Muscle of leg (tissue), 11 donors: Measurements from ENCODE around the gene PICALM. TPM values are rescaled to one million over a fixed set of nuclear protein-coding genes. Genes with fewer than 3 reads are reported as not detected.

Experiments used
- DNase-seq: peaks from one replicate; pipeline ENCODE4 v3.0.0; 2013
- H3K27ac ChIP-seq: one replicate; pipeline ENCODE4 v1.5.1; 2013; ENCODE audit warnings: mild to moderate bottlenecking, low read length, control low read depth
- H3K27me3 ChIP-seq: one replicate; pipeline ENCODE4 v1.6.1; 2013; ENCODE audit warnings: low read length; ENCODE audit not compliant: control insufficient read depth, insufficient read depth
- H3K36me3 ChIP-seq: one replicate; pipeline ENCODE4 v1.6.1; 2013; ENCODE audit warnings: low read length; ENCODE audit not compliant: control insufficient read depth, insufficient read depth
- H3K4me1 ChIP-seq: one replicate; pipeline ENCODE4 v1.6.1; 2013; ENCODE audit warnings: low read length; ENCODE audit not compliant: control insufficient read depth, insufficient read depth
- H3K4me3 ChIP-seq: one replicate; pipeline ENCODE4 v1.5.1; 2013; ENCODE audit warnings: low read length, control low read depth
- H3K9me3 ChIP-seq: replicated peaks from 2 replicates; pipeline ENCODE4 v1.6.1; 2013; ENCODE audit warnings: low read depth, low read length; ENCODE audit not compliant: control insufficient read depth
- WGBS: methylation state at CpG from one replicate; pipeline ENCODE4 v1.1.5; 2013; ENCODE audit warnings: missing lambda C conversion rate; ENCODE audit not compliant: insufficient coverage; 5-methylcytosine and 5-hydroxymethylcytosine counted together
- polyA plus RNA-seq, 8 donors: library from polyadenylated mRNA; unstranded; fragments of 120-200 nt; gene quantifications; one replicate each; pipeline versions ENCODE4 v1.2.1 to v1.2.3, GENCODE V29; 2013; ENCODE audit warnings: inconsistent platforms in 1 of 8, low replicate concordance in 1 of 8; ENCODE audit not compliant: insufficient read length in 8 of 8, insufficient read depth in 1 of 8
- total RNA-seq: library from RNA; stranded (reverse); fragments of 120-200 nt; gene quantifications from one replicate; pipeline ENCODE4 v1.2.4, GENCODE V29; 2013

The PICALM gene
- total and polyA plus RNA-seq, 9 donors, result 96.2 to 171 (median 116) TPM

DNA sequence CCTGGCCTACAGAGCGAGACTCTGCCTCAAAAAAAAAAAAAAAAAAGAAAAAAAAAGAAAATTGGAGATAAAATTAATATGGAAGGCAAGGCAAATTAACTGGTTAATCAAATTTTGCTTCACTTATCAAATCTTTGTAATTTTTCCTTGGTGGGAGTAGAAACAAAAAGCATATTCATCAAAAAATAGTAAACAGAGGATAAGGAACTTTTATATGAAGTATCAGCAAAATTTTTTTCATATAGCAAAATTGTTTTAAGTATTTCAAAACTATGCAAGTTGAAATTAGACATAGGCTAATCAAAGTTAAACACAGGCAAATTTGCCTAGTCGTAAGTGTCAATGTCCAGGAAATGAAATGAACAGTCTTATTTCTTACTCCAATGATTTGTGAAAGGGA, 33.0 kb downstream of the PICALM start:
- peaks cover 2% of the 10 kb centered on the region for H3K4me1 ChIP-seq
- H3K27me3 ChIP-seq, result no peaks in the 10 kb centered on the region
- DNase-seq, result no peak
- no peak overlapping the region for H3K4me3 ChIP-seq
- no peak overlapping the region for H3K27ac ChIP-seq
- H3K36me3 ChIP-seq, result peaks cover 4% of the 10 kb centered on the region
- WGBS, result no CpG with 5 or more reads among the region's 2 CpGs
- no peaks in the 10 kb centered on the region for H3K9me3 ChIP-seq

DNA sequence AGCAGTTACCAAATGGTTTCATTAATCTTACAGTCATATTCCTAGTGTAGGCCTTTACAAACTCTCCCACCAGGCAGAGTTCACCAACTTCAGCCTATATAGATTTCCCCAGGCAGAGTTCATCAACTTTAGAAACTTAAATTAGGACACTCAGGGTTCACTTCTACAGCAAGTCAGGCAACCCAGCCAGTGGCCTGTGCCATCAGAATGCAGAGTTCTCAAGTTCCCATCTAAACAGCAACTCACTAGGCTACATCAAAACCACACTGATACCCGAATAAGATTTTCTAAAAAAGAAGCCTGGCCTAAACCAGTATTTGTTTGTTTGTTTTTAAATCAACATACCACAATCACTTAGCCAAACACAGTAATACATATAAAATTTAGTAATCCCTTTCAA, 33.7 kb downstream of the PICALM start:
- Histone ChIP-seq H3K27me3 (no peaks in the 10 kb centered on the region), H3K9me3 (no peaks in the 10 kb centered on the region), H3K27ac (no peak overlapping the region), H3K4me1 (peaks cover under 1% of the 10 kb centered on the region), H3K36me3 (peaks cover 8% of the 10 kb centered on the region), H3K4me3 (no peak overlapping the region)
- no CpG with 5 or more reads among the region's 1 CpG for WGBS
- DNase-seq, result peak; percentile 20

DNA sequence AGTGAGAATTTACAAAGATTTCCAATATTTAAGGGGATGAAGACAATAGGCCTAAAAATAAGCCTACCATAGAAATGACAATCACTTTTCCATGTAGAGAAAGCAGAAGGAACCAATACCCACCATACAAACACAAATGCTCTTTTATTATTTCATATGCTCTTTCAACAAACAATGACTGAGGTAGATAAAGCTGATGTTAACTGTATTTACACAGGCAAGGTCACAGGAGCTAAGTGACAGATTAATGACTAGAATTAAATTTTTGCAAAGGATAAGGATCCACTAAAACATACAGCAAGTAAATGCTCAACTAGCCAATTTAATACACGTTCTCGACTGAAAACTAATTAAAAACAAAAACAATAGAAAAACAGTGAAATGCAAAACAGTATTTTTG, 34.2 kb downstream of the PICALM start:
- Histone ChIP-seq H3K9me3 (no peaks in the 10 kb centered on the region), H3K27me3 (no peaks in the 10 kb centered on the region), H3K4me3 (no peak overlapping the region), H3K27ac (no peak overlapping the region), H3K4me1 (no peaks in the 10 kb centered on the region), H3K36me3 (peaks cover 8% of the 10 kb centered on the region)
- WGBS, result no CpG with 5 or more reads among the region's 2 CpGs
- DNase-seq, result no peak

DNA sequence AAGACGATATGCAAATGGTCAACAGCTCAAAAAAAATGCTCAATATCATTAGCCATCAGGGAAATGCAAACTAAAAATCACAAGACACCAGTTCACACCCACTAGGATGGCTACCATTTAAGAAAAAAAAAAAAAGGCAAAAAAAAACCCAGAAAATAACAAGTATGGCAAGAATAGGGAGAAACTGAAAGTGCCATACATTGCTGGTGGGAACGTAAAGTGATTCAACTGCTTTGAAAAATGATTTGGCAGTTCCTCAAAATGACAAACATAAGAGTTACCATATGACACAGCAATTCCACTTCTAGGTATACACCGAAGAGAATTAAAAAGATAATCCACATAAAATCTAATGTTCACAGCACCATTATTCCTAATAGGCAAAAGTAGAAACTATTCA, 47.5 kb downstream of the PICALM start:
- no peaks in the 10 kb centered on the region for H3K27me3 ChIP-seq
- H3K4me3 ChIP-seq, result no peak overlapping the region
- no peaks in the 10 kb centered on the region for H3K4me1 ChIP-seq
- peaks cover 13% of the 10 kb centered on the region for H3K36me3 ChIP-seq
- WGBS, result no CpG with 5 or more reads among the region's 3 CpGs
- DNase-seq, result peak; percentile 22
- no peak overlapping the region for H3K27ac ChIP-seq
- no peaks in the 10 kb centered on the region for H3K9me3 ChIP-seq

DNA sequence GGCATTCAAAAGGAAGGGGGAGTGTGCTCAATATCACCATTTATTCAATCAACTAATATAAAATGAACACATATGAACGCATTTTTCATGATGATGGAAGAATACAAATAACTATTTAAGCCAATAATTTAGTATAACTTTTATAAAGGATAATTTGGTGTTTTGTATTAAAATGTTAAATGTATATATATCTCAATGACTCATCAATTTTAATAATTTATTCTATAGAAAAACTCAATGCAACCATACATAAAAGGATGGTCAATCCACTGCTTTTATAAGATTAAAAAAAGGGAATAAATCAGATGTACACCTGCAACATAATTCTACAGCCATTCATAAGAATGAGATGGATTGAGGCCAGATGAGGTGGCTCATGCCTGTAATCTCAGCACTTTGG, 50.6 kb downstream of the PICALM start:
- H3K4me1 ChIP-seq, result no peaks in the 10 kb centered on the region
- no peak overlapping the region for H3K27ac ChIP-seq
- peaks cover 5% of the 10 kb centered on the region for H3K36me3 ChIP-seq
- no peaks in the 10 kb centered on the region for H3K27me3 ChIP-seq
- no peaks in the 10 kb centered on the region for H3K9me3 ChIP-seq
- H3K4me3 ChIP-seq, result no peak overlapping the region
- no CpG with 5 or more reads among the region's 1 CpG for WGBS
- DNase-seq, result no peak

DNA sequence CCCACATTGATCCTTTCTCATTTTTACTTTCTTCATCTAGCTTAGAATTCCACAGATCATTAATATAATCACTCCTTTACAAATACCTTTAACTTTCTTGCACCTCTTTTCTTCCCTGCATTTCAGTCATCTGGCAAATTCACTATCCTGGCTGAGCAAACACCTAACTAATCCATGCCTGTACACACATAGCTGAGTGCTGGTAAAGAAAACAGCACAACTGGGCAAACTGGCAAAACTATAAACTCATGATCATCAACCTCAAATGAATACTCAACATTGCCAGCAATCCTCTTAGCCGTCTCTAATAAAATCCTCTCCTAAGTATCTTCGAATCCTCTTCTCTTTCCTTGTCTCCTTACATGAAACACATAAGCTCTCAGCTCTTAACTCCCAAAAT, 52.4 kb downstream of the PICALM start:
- 100% methylated on average over 1 of the region's 2 CpGs for WGBS

DNA sequence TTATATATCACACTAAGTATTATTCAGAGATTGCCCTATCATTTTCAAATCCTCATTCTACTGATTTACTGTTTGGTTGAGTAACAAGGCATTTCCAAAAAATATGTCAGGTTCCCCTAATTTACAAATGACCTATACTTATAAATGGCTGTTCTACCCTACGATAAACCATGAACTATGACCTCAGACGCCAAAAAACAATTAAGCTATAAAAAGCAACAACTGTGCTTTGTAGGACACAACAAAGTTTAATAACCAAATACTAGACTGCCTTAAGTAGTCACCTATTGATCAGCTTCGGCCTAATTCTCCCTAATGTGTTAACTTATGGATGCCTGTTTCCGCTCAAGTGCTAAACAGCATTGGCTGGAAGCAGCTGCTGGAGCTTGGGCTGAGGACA, 53.2 kb downstream of the PICALM start:
- Histone ChIP-seq H3K36me3 (peaks cover 4% of the 10 kb centered on the region), H3K27ac (no peak overlapping the region), H3K4me1 (no peaks in the 10 kb centered on the region), H3K27me3 (no peaks in the 10 kb centered on the region), H3K9me3 (no peaks in the 10 kb centered on the region), H3K4me3 (no peak overlapping the region)
- 80% methylated on average over 1 of the region's 4 CpGs for WGBS
- no peak for DNase-seq

More for the DNA sequence above, 52.4 kb downstream of the PICALM start:
- Histone ChIP-seq H3K36me3 (peaks cover 8% of the 10 kb centered on the region), H3K4me1 (no peaks in the 10 kb centered on the region), H3K27me3 (no peaks in the 10 kb centered on the region), H3K4me3 (no peak overlapping the region), H3K27ac (no peak overlapping the region), H3K9me3 (no peaks in the 10 kb centered on the region)
- no peak for DNase-seq

DNA sequence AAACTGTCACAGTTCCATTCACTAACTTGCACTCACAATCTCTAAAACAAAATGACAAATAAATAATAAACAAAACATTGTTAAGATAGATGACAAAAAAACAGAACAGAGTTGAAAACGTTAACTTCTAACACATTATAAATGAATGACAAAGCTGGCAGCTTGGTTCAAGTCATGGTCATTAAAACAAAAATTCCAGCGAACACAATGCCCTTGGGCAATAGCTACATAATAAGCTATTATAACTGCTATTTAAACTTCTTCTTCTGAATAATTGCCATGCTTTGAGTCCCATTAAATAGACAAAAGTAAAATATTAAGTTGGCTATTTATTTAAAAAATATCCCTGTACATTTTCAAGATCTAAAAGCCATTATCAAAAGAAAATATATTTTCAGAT, 54.7 kb downstream of the PICALM start:
- no peak for DNase-seq
- H3K4me3 ChIP-seq, result no peak overlapping the region
- no peaks in the 10 kb centered on the region for H3K9me3 ChIP-seq
- H3K4me1 ChIP-seq, result no peaks in the 10 kb centered on the region
- no peaks in the 10 kb centered on the region for H3K27me3 ChIP-seq
- WGBS, result no CpG with 5 or more reads among the region's 2 CpGs
- no peak overlapping the region for H3K27ac ChIP-seq
- H3K36me3 ChIP-seq, result peaks cover 7% of the 10 kb centered on the region

DNA sequence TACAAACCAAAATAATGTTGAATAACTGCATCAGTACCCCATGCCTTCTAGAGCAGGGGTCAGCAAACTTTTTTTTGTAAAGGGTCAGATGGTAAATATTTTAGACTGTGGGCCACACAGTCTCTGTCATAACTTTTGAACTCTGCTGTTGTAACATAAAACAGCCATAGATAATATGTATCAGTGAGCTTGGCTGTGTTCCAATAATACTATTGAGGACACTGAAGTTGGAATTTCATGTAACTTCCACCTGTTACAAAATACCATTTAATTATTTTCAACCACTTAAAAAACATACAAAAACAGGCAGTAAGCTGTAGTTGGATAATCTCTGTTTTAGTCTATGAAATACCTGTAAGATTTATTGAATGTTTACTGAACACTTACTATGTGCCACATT, 55.2 kb downstream of the PICALM start:
- H3K27ac ChIP-seq, result no peak overlapping the region
- H3K4me3 ChIP-seq, result no peak overlapping the region
- H3K27me3 ChIP-seq, result no peaks in the 10 kb centered on the region
- H3K9me3 ChIP-seq, result no peaks in the 10 kb centered on the region
- no peak for DNase-seq
- no peaks in the 10 kb centered on the region for H3K4me1 ChIP-seq
- peaks cover 9% of the 10 kb centered on the region for H3K36me3 ChIP-seq

DNA sequence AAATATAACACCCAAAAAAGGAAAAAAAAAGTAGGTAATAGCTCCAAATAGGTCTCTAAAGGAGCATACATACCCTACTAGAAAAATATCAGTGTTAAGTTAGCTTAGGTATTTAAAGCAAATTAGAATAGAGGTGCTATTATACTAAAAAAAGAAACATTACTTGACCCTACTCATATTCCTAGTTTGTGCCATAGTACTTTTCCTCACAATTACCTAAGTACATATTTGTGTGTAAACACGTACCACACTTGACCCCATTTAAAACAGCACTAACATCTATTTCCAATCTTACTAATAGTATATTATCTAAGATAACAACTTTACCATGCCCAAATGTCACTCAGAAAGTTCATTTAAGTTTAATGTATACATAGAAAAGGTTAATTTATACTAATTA, 57.7 kb downstream of the PICALM start:
- Histone ChIP-seq H3K4me3 (no peak overlapping the region), H3K27ac (no peak overlapping the region), H3K4me1 (no peaks in the 10 kb centered on the region), H3K36me3 (peaks cover 24% of the 10 kb centered on the region), H3K27me3 (no peaks in the 10 kb centered on the region), H3K9me3 (no peaks in the 10 kb centered on the region)
- no CpG with 5 or more reads among the region's 1 CpG for WGBS
- no peak for DNase-seq

DNA sequence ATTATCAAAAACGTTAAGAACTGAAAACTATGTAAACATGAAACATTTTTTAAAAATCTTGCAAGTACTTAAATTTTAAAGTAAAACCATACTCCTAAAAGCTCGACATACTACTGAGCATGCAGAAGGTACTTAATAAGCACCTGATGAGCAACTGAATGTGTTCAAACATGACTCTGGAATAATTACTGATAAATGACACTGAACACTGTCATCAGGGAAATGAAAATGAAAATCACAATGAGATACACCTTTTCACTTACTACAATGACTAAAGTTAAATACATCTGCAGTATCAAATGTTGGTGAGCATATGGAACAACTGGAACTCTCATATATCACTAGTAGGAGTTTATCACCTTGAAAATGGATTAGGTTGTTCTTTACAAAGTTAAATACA, 65.2 kb downstream of the PICALM start:
- DNase-seq, result no peak
- Histone ChIP-seq H3K4me1 (no peaks in the 10 kb centered on the region), H3K36me3 (peaks cover 46% of the 10 kb centered on the region), H3K27me3 (no peaks in the 10 kb centered on the region), H3K4me3 (no peak overlapping the region), H3K27ac (no peak overlapping the region), H3K9me3 (no peaks in the 10 kb centered on the region)
- WGBS, result no CpG with 5 or more reads among the region's 2 CpGs
